Neuron (in vitro differentiated cells): ENCODE measurements around the gene AMOTL2.

ENCODE experiments used
- H2AFZ ChIP-seq: one replicate; pipeline ENCODE4 v1.6.1; 2013; ENCODE audit warnings: low read depth, mild to moderate bottlenecking, inconsistent platforms, low read length, moderate library complexity
- H3K27me3 ChIP-seq: one replicate; pipeline ENCODE4 v1.6.1; 2013; ENCODE audit warnings: low read length; ENCODE audit not compliant: insufficient read depth
- H3K36me3 ChIP-seq: one replicate; pipeline ENCODE4 v1.6.1; 2013; ENCODE audit warnings: low read length; ENCODE audit not compliant: insufficient read depth
- H3K4me1 ChIP-seq: one replicate; pipeline ENCODE4 v1.6.1; 2013; ENCODE audit warnings: low read length; ENCODE audit not compliant: insufficient read depth
- H3K4me3 ChIP-seq: 2 replicates; pipeline ENCODE4 v1.5.1; 2013; ENCODE audit warnings: mild to moderate bottlenecking, low read length, moderate library complexity
- H3K9me3 ChIP-seq: one replicate; pipeline ENCODE4 v1.6.1; 2013; ENCODE audit warnings: low read length

Gene AMOTL2

DNA sequence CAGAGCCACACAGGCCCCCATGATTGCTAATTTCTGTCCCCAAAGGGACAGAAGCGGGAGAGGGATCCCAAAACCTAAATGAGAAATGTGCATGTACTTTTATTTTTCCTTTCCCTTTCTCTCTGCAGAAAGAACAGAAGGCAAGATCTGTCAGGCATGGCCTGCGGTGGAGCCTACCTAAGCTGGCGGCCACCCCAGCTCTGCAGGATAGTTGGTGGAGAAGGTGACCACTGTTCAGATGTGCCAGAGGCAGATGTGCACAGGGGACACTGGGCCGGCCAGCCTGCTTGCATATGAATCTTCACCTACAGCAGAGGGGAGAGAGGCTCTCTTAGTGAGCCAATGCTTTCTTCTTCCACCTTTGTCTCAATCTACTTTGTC, 2.1 kb upstream of the AMOTL2 start:
- peaks cover 22% of the 10 kb centered on the region for H3K4me1 ChIP-seq
- H2AFZ ChIP-seq: no peak overlapping the region
- no peaks in the 10 kb centered on the region for H3K9me3 ChIP-seq
- H3K4me3 ChIP-seq: no peak overlapping the region
- peaks cover 10% of the 10 kb centered on the region for H3K36me3 ChIP-seq
- H3K27me3 ChIP-seq: peaks cover 10% of the 10 kb centered on the region

DNA sequence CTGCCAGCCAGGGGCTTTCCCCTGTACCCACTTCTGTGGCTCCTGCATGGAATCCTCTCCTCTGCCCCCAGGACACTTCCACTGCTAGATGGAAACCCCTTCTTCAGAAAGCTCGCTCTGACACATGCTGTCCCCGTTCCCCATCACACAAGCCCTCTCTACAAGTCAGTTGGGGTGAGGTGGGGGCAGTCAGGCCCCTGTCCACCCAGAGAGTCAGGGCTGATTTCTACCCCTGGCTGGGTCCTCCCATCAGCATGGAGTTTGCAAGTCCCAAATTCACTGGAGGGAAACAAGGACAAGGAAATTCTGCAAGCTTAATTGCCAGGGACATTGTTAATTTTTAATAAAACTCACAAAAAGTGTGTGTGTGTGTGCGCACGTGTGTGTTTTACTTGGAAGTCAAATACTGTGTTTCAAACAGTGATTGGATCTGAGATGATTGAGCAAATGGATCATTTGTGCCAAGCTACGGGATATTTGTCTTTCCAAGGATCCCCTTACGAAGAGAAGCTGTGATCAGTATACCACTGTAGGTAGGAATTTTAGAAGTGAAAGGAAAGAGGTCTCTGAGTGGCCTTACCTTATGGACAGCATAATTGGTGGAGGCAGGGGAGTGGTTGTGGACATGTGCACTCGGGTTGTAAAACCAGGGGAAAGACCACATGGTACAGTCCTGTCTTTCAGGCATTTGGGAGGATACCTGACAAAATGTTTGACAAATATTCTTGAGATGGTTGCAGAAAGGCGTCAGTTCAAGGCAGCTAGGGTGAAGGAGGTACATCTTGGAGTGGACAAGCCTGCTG, 1.5 kb upstream of the AMOTL2 start:
- Histone ChIP-seq H3K4me3 (no peak overlapping the region), H2AFZ (no peak overlapping the region)

DNA sequence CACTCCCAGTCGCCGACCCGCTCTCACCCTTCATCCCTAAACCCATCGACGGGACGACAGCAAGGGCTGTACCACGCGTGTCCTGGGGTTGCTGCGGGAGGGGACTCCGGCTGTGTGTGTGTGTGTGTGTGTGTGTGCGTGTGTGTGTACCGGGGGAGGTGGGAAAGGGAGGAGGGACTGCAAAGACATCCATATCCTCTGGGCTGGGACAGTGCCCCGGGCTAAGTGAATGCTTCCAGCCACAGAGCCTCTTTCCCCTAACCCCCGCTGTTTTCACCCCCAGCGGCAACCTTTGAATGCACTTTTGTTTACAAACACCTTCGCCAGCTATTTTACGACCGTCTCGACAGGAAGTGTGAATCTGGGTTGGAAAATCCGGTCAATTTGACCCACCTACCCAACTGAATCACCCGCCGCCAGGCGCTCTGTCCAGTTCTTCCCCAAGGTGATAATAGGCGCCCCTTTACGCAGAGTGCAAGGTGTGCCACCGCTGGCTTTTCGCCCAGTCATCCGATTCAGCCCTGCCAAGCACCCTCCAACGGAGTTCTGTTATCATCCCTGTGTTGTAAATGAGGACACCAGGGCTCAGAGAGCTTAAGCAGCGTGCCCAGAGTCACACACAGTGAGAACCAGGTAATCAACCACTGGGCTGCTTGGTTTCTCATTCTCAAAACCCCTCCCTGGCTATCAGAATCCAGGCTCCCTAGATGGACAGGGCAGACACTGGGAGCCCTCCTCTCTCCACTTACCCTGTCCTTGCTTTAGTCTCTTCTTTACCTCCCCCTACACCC, 739 bp upstream of the AMOTL2 start:
- Histone ChIP-seq H3K9me3 (no peaks in the 10 kb centered on the region), H3K36me3 (peaks cover 24% of the 10 kb centered on the region), H3K27me3 (peaks cover 7% of the 10 kb centered on the region), H2AFZ (peak overlapping the region; percentile 58), H3K4me1 (peaks cover 32% of the 10 kb centered on the region), H3K4me3 (peak overlapping the region; percentile 98)

More for the DNA sequence above, 1.5 kb upstream of the AMOTL2 start:
- Histone ChIP-seq H3K27me3 (peaks cover 7% of the 10 kb centered on the region), H3K4me1 (peaks cover 27% of the 10 kb centered on the region), H3K36me3 (peaks cover 16% of the 10 kb centered on the region), H3K9me3 (no peaks in the 10 kb centered on the region)

DNA sequence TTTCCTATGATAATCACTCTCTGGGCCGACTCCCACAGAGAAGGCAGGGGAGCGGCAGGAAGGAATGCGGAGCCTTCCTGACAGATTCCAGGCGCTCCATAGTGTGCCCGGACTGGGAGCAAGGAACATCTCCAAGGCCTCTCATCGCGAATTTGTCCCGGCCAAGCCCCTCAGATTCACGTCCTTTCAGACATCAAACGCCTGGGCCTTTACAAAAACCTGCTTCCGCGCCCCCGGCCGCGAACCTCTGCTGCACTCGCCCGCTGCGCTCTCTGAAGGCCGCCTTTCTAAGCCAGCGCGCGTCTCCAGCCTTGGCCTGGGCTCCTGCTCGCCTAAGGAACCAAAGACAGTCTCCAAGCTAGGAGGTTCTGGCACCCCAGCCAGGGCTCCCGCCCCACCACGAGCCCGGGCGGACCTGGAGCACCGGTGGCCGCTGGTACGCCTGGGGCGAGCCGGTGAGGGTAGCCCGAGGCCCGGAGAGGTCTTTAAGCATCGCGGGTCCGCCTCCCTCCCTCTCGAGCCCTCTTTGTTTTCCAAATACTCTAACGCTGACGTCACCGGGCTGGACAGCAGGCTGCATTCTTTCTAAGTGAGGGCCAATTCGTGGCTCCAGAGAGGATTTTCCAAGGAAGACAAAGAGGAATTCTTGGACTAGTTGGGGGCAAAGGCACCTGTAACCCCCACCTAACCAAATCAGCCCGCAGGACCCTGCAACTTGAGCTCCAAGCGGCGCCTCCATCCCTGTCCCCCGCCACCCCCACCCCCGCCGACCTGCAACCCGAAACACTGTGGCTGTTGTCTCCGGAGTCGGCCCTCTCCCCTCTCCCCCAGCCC, 759 bp downstream of the AMOTL2 start:
- peaks cover 39% of the 10 kb centered on the region for H3K36me3 ChIP-seq
- H3K27me3 ChIP-seq: peaks cover 7% of the 10 kb centered on the region
- peaks cover 36% of the 10 kb centered on the region for H3K4me1 ChIP-seq
- H3K9me3 ChIP-seq: no peaks in the 10 kb centered on the region
- no peak overlapping the region for H2AFZ ChIP-seq
- H3K4me3 ChIP-seq: peak overlapping the region; percentile 98

DNA sequence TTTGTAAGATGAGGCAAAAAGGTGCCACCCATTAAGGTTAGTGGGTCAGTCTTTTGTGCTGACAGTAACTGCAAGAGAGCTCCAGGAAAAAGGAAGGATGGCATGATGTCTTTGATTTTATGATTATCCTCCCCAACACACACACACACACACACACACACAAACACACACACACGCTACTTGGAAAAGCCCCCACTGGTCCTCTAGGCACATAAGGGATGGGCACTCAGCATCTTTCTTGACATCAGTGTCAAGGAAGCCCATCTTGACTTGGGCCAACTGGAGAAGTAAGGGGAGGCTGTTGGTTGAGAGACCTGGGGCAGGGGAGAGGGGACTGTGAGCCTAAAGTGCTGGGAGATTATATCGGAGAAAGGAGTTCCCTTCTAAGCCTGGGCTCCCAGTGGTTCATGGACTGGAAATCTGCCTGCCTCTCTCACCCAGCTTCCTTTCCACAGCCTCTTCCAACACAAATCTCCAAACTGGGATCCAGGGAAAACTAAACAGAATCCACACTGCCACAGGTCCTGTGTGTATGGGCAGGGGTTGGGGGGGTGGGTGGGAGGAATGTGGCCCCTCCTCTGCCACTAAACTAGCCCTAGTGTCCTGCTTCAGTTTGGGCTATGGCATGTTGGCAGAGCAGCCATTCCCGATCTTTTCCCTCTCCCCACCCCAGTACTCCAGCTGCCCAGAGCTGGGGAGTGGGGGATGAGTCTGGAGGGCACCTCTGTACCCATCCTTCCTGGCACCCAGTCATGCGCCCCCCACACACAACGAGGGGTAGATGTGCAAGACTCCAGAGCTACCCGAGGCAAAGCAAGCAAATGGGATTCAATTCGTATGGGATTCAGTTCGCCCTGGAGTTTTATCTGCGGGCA, 1.6 kb downstream of the AMOTL2 start:
- Histone ChIP-seq H3K4me1 (peaks cover 36% of the 10 kb centered on the region), H3K36me3 (peaks cover 47% of the 10 kb centered on the region), H3K9me3 (no peaks in the 10 kb centered on the region), H3K4me3 (peak overlapping the region; percentile 98), H2AFZ (no peak overlapping the region), H3K27me3 (peaks cover 7% of the 10 kb centered on the region)

DNA sequence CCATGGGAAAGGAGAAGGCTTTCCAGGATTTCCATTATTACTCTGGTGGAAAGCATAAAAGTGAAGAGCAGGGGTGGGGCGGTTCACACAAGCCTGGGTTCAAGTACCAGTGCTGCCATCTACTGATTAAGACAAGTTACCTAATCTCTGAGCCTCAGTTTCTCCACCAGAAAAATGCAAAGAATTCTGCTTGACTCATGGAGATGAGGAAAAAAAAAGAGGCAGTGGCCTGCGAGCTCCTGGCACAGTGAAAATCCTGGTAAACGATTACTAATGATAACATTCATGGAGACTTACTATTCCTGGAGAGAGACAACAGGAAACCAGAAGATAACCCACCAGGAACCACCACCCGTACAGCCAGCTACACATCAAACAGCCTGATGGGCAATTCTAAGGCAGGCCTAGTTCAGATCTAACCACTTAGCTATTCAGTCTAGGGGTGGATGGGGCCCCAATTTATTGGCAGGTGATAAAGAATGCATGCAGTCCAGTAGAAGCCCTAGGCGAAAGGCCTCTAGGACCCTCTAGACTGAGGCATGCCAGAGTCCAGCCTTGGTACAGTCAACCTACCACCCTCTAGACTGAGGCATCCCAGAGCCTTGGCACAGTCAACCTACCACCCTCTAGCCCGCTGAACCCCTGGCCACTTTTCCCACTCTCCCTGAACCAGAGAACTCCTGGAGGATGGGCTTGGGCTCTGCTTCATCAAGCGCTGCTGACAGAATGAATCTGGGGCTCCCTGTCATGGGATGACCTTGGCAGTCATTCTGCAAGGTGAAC, 2.5 kb downstream of the AMOTL2 start:
- H3K27me3 ChIP-seq: peaks cover 4% of the 10 kb centered on the region
- H3K36me3 ChIP-seq: peaks cover 56% of the 10 kb centered on the region
- peaks cover 36% of the 10 kb centered on the region for H3K4me1 ChIP-seq
- no peaks in the 10 kb centered on the region for H3K9me3 ChIP-seq
- peak overlapping the region; percentile 98 for H3K4me3 ChIP-seq
- H2AFZ ChIP-seq: no peak overlapping the region

DNA sequence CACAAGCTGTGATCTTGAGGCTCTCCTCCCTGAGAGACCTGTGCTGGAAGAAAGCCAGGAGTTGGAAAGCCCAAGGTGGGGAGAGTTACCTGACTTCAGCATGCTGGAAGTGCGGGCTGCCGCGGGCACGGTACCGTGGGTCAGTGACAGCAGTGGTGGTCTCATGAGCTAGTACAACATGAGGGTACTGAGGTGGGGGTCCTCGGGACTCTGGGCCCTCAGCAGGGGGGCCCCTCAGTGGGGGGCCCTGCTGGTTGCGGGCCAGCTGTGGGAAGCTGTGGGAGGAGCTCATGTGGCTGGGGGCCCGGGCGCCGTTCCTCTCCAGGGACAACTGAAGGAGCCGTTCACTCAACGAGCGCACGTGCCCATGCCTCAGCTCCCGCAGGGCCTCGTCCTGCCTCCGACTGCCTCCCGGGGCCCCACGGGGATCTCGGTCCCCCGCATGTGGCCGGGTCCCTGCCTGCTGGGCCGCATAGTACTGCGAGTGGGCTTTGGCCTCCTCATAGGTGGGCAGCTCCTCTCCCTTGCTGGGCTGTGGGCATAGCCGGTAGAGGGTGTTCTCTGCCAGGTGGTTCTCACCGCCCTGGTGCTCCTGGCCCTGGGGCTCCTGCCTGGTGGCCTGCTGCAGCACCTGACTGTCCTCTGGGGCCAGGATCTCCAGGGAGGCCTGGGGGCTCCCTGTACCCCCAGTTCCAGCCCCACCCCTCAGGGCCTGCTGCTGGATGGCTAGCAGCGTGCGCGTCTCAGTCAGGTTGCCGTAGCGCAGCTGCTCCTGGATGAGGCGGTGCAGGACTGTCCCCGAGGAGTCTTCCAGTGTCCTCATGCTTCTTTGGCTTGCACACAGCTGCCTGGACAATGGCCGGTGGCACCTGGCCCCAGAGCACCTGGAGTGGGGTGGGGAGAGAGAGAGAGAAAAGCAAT, 3.4 kb downstream of the AMOTL2 start:
- Histone ChIP-seq H3K36me3 (peaks cover 64% of the 10 kb centered on the region), H3K4me3 (peak overlapping the region; percentile 2), H3K27me3 (no peaks in the 10 kb centered on the region)

DNA sequence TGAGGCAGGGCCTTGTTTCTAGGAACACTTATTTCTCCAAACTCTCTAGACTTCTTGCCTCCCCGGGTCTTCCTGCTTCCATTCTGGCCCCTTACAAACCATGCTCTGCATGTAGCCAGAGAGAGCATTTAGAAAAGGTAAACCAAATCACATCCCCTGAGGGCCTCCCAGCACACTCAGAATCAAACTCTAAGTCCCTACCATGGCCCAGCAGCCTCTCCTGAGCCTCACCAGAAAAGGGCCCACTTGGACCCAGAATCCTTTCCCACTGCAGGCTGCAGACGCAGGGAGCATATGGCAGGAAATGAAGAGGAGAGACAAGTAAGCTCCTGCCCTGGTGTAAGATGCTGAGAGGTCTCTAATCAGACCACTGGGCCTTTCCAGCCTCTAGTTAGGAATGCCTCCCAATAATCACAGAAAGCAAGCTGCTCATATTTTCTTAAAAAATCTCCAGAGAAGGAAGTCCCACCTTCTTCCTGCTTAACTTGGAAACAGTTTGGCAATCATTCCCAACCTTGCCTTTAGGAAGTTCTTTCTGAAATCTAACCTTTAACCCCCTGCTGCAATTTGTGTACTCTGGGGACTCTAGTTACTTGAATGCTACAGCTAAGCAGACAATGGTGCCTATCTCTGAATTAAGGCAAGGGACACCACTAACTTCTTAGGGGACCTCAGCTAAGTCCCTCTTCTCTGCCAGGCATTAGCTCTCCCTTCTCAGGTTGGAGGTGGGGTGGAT, 4.2 kb downstream of the AMOTL2 start:
- Histone ChIP-seq H3K4me3 (no peak overlapping the region), H3K27me3 (no peaks in the 10 kb centered on the region), H3K9me3 (no peaks in the 10 kb centered on the region), H3K36me3 (peaks cover 73% of the 10 kb centered on the region), H2AFZ (no peak overlapping the region), H3K4me1 (peaks cover 42% of the 10 kb centered on the region)

More for the DNA sequence above, 3.4 kb downstream of the AMOTL2 start:
- H3K4me1 ChIP-seq: peaks cover 39% of the 10 kb centered on the region
- H3K9me3 ChIP-seq: no peaks in the 10 kb centered on the region
- no peak overlapping the region for H2AFZ ChIP-seq

DNA sequence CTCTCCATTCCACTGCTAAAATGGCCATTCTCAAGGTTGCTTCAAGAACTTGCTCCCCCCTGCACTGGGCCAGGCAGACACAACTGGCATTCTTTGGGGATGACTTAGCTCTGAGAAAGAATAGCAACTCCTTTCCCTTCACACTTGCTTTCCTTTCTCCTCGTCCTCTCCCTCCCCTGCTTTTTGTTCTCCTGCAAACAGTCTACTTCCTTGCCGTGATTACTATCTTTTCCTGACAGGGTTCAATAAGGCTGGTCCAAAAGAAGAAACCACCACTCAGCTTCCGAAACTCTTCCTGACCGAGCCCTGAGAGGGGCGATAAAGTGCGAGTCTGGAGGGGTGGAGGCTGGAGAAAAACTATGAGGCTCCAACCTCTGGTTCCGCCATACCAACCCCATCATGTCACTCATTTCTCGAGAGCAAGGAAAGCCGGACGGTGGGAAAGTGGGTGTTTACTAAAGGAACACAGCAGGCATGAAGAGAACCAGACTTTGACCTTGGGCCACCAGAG, 5.0 kb downstream of the AMOTL2 start:
- Histone ChIP-seq H3K36me3 (peaks cover 80% of the 10 kb centered on the region), H3K4me1 (peaks cover 46% of the 10 kb centered on the region), H3K4me3 (no peak overlapping the region), H3K9me3 (no peaks in the 10 kb centered on the region), H2AFZ (no peak overlapping the region), H3K27me3 (no peaks in the 10 kb centered on the region)

DNA sequence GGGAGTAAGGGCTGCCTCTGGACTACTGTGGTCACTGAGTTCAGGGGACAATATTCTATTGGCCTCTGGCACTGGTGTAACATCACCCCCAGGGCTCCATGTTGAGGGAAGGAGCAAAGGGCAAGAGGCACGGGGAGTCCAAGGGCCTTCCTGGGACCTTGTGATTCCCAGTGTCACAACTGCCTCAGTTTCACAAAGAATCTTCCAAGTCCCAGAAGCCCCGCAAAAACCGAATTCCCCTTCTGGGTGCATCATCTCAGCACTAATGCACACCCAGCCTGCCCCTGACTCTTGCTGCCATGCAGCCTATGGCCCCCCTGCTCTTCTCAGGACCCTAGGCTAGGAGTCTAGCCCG, 5.5 kb downstream of the AMOTL2 start:
- Histone ChIP-seq H3K27me3 (no peaks in the 10 kb centered on the region), H3K4me1 (peaks cover 47% of the 10 kb centered on the region), H3K36me3 (peaks cover 84% of the 10 kb centered on the region), H3K4me3 (no peak overlapping the region), H3K9me3 (no peaks in the 10 kb centered on the region), H2AFZ (no peak overlapping the region)
